Skin epidermis (tissue), 12 donors: ENCODE data around the gene ADCY7.
"Not testable (repeated sequence)": the region's sequence is repeated elsewhere in the genome, so short reads cannot be mapped to it uniquely, and the experiment has no call there.

Experiments
- H3K27ac ChIP-seq, 21 experiments: fragments of 200-600 bp; sonication (generic) in 11 of 21; one replicate each; pipeline ENCODE4 v1.5.0; 2020; ENCODE audit warnings: mild to moderate bottlenecking in 3 of 21, inconsistent platforms in 2 of 21, moderate library complexity in 2 of 21
- H3K4me3 ChIP-seq, 7 experiments: fragments of 200-600 bp; sonication (generic) in 2 of 7; one replicate each; pipeline ENCODE4 v1.5.0; 2020; ENCODE audit warnings: inconsistent platforms in 2 of 7, mild to moderate bottlenecking in 2 of 7, moderate library complexity in 1 of 7

ADCY7 gene

GRCh38 chr16:50266337-50267091 is at the start of gene ADCY7:
Gene ADCY7 (plus strand): TSS chr16:50266551. CDS start chr16:50288180, 21,629 bp downstream.
- Histone ChIP-seq H3K4me3 (peak within 1 kb of the TSS; percentile 29 to 48 (median 39)), H3K27ac (peak within 1 kb of the TSS in 20 of 21 experiments; percentile 19 to 99 (median 82))

GRCh38 chr16:50219402-50219975 is 46.9 kb upstream of the ADCY7 start:
- H3K27ac ChIP-seq: no peak overlapping the region
- H3K4me3 ChIP-seq: no peak overlapping the region

- Histone ChIP-seq H3K4me3 (no peak overlapping the region), H3K27ac (no peak overlapping the region)
Observed at GRCh38 chr16:50224286-50224685, 42.1 kb upstream of the ADCY7 start.

GRCh38 chr16:50227120-50227519 is 39.2 kb upstream of the ADCY7 start:
- H3K27ac ChIP-seq: no peak overlapping the region

GRCh38 chr16:50227665-50228064 is 38.7 kb upstream of the ADCY7 start:
- Histone ChIP-seq H3K4me3 (no peak overlapping the region), H3K27ac (no peak overlapping the region)

More at GRCh38 chr16:50227120-50227519, 39.2 kb upstream of the ADCY7 start:
- H3K4me3 ChIP-seq: no peak overlapping the region

GRCh38 chr16:50228364-50228868 is 37.9 kb upstream of the ADCY7 start:
- H3K4me3 ChIP-seq: no peak overlapping the region
- no peak overlapping the region for H3K27ac ChIP-seq

GRCh38 chr16:50229149-50229726 is 37.1 kb upstream of the ADCY7 start:
- H3K27ac ChIP-seq: no peak overlapping the region
- no peak overlapping the region for H3K4me3 ChIP-seq

GRCh38 chr16:50234771-50235556 is 31.4 kb upstream of the ADCY7 start:
- no peak overlapping the region for H3K27ac ChIP-seq
- no peak overlapping the region for H3K4me3 ChIP-seq

- Histone ChIP-seq H3K4me3 (no peak overlapping the region), H3K27ac (no peak overlapping the region)
Observed at GRCh38 chr16:50235581-50235980, 30.8 kb upstream of the ADCY7 start.

GRCh38 chr16:50238314-50238713 is 28.0 kb upstream of the ADCY7 start:
- H3K4me3 ChIP-seq: no peak overlapping the region
- no peak overlapping the region for H3K27ac ChIP-seq

- H3K4me3 ChIP-seq: no peak overlapping the region
- H3K27ac ChIP-seq: no peak overlapping the region
Observed at GRCh38 chr16:50238868-50239301, 27.5 kb upstream of the ADCY7 start.

- H3K27ac ChIP-seq: peak overlapping the region in 1 of 21 experiments; percentile 20
- H3K4me3 ChIP-seq: not testable (repeated sequence)
Observed at GRCh38 chr16:50243024-50243423, 23.3 kb upstream of the ADCY7 start.

GRCh38 chr16:50244140-50244503 is 22.2 kb upstream of the ADCY7 start:
- Histone ChIP-seq H3K4me3 (no peak overlapping the region), H3K27ac (peak overlapping the region in 7 of 21 experiments; percentile 5 to 78 (median 63))

- peak overlapping the region in 5 of 7 experiments; percentile 12 to 59 (median 50) for H3K4me3 ChIP-seq
- peak overlapping the region in 19 of 21 experiments; percentile 5 to 81 (median 69) for H3K27ac ChIP-seq
Observed at GRCh38 chr16:50244504-50245416, 21.6 kb upstream of the ADCY7 start.

GRCh38 chr16:50245417-50246298 is 20.7 kb upstream of the ADCY7 start:
- H3K4me3 ChIP-seq: peak overlapping the region; percentile 37 to 59 (median 50)
- peak overlapping the region in 20 of 21 experiments; percentile 37 to 83 (median 70) for H3K27ac ChIP-seq

GRCh38 chr16:50246299-50247122 is 19.8 kb upstream of the ADCY7 start:
- Histone ChIP-seq H3K4me3 (peak overlapping the region; percentile 37 to 59 (median 50)), H3K27ac (peak overlapping the region in 19 of 21 experiments; percentile 42 to 83 (median 66))
